ENCODE results near the gene CPNE5.

CPNE5 gene

GRCh38 chr6:36860126-36860525 is 20.9 kb upstream of the CPNE5 start:
- DNase-seq (ENCODE audit: low read depth): no peak
- no peak overlapping the region for H3K4me3 ChIP-seq (ENCODE audit: low read depth, low read length)

DNA sequence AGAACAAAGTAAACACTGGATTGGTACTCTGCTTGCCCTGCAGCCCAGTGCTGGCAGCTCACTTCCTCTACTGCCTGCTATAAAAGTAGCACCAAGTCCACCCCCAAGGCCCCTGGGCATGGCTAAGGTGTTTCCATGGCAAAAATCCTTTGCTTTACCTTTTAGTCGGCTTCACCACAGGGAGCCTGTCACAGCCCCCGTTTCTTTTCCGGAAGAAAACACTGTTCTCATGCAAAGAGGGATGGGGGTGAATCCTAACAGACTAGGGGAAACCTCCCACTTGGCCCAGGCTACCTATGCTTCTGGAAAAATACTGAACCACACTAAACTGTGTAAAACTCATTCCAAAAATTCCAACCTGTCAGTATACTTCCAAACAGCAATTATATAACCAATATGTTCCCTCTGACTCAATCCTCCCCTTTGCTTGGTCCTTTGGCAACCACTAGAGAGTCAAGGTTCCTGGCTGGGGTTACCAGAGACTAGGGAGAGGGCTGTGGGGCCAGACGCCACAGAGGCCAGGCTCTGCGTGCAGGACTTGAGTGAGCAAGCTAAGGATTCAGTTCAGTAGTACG is 19.2 kb upstream of the CPNE5 start:
- H3K4me3 ChIP-seq (ENCODE audit: low read depth, low read length): no peak overlapping the region
- DNase-seq (ENCODE audit: low read depth): no peak

DNA sequence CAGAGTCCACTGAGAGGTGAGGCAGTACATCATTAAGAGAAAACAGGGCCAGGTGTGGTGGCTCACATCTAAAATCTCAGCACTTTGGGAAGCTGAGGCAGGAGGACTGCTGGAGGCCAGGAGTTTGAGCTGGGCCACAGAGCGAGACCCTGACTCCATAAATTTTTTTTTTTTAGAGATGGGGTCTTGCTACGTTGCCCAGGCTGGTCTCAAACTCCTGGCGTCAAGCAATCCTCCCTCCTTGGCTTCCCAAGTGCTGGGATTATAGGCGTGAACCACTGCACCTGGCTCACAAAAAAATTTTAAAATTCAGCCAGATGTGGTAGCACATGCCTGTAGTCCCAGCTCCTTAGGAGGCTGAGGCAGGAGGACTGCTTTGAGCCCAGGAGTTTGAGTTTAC is 18.1 kb upstream of the CPNE5 start:
- DNase-seq (ENCODE audit: low read depth): no peak
- no peak overlapping the region for H3K4me3 ChIP-seq (ENCODE audit: low read depth, low read length)

DNA sequence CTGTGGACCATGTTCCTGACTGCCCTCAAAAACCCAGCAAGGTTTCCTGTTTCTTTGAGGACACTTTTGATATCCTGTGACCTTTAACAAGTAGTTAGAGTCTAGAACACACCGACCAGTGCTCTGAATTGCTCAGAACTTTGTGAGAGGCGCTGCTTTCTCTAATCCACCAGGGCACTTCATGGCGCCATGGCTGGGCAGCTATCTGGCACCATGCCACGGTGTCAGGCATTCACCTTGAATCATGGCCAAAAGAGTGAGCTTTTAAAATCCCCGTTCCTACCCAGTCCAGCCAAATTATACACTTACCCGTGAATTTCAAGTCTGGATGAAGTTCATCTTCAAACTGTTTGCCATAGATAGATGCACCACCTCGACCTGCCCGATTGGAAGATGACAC is 17.0 kb upstream of the CPNE5 start:
- DNase-seq (ENCODE audit: low read depth): no peak
- H3K4me3 ChIP-seq (ENCODE audit: low read depth, low read length): no peak overlapping the region

- DNase-seq (ENCODE audit: low read depth): no peak
- no peak overlapping the region for H3K4me3 ChIP-seq (ENCODE audit: low read depth, low read length)
These were observed 16.5 kb upstream of the CPNE5 start for GRCh38 chr6:36855750-36856149.

GRCh38 chr6:36853325-36853724 is 14.1 kb upstream of the CPNE5 start:
- DNase-seq (ENCODE audit: low read depth): peak; percentile 62
- no peak overlapping the region for H3K4me3 ChIP-seq (ENCODE audit: low read depth, low read length)

DNA sequence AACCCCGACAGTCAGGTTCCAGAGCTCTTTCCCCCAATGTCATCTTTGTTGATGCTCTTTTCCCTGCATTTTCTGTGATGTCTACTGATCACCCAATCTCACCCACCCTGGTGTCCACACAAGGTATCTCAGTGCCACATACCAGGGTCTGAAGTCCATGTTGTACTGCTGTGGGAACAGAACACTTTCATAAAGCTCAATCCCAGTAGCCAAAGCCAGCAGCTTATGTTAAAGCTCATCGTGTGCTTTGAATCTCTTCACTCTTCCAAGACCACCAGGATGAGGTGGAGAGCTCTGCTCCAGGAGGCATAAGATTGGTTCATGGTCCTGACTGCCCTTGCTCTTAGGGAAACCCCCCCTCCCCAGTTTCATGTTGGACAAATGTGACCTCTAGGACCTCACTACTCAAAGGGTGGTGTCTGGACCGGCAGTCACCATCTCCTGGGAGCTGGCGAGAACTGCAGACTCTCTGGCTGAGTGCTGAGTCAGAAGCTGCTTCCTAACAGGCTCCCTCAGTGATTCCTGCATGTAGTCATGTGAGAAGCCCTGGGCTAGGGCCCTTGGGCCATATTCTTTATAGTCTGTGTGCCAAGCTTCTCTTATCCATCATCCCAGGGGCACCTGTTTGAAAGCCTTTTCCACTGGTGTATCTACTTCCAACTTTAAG is 13.4 kb upstream of the CPNE5 start:
- no peak for DNase-seq (ENCODE audit: low read depth)
- no peak overlapping the region for H3K4me3 ChIP-seq (ENCODE audit: low read depth, low read length)

DNA sequence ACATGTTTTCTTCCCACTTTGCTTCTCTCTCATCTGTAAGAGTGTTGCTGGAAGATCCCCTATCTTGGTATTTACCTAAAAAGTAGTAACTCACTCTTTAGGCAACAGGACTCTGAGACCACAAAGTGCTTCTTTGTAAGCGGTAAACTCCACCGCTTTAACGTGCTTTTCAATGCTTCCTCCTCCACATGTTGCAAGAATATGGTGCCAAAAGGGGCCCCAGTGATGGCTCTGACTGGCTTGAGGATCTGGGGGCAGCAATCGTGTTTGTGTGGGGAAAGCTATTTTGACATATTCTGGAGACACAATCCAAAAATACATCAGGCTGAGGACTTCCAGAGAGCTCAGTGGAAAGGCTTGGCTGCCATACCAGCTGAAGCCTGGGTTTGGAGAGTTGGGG is 12.4 kb upstream of the CPNE5 start:
- no peak overlapping the region for H3K4me3 ChIP-seq (ENCODE audit: low read depth, low read length)
- DNase-seq (ENCODE audit: low read depth): no peak

- DNase-seq (ENCODE audit: low read depth): peak; percentile 58
These were observed 11.9 kb upstream of the CPNE5 start for GRCh38 chr6:36851149-36851614.

GRCh38 chr6:36850021-36850420 is 10.8 kb upstream of the CPNE5 start:
- H3K4me3 ChIP-seq (ENCODE audit: low read depth, low read length): no peak overlapping the region
- DNase-seq (ENCODE audit: low read depth): no peak

More at GRCh38 chr6:36851149-36851614, 11.9 kb upstream of the CPNE5 start:
- H3K4me3 ChIP-seq (ENCODE audit: low read depth, low read length): no peak overlapping the region

DNA sequence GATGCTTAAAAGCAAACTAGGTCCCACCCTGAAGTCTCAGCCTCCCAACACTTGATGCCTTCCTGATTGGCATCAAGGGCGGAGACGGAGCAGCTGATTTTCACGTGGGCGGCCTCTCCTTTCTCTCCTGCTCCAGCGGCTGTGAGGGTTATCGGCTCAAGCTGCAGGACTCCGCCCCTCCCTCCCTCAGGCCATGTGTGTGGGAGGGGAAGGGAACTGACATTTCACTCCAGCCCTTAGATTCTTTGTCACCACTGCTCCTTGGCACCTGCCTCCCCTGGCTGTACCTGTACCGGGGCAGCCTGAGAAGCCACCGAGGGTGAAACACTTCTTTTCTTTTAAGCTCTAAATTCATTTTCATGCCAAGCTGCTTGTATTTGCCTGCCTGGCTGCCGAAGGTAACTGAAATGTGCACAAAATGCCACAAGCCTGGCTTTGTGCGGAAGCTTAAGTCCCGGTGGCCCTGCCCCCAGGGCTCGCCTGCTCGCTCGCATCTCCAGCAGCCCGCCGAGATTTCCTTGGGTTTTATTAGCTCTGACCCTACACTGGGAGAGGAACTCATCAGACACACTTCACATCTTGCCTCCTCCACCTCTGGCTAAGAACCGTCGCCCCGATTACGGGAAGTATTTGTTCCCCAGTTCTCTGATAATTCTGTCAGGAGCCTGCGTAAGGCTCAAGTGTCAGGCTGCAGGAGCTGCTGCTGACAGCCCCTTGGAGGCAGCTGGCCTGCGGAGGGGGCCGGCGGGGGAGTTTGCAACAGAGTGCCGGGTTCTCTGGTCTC is 9.6 kb upstream of the CPNE5 start:
- no peak for DNase-seq (ENCODE audit: low read depth)
- peak overlapping the region; percentile 8 for H3K4me3 ChIP-seq (ENCODE audit: low read depth, low read length)

DNA sequence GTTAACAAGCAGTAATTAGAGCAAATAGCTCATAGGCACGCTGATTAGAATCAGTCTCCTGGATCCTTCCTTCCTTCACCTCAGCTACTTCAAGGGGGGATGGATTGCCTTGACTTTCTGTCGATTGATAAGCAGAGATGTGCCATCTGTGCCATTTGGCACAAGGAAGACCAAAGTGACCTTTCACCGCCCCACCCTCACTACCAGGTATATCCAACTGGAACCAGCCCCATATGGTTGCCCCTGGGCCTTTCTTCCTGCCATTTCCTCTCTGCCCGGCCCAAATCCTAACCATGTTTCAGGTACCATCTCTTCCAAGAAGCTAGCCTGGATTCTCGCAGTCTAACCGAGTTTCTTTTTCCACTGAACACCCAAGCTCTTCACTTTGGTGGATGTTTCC is 8.7 kb upstream of the CPNE5 start:
- H3K4me3 ChIP-seq (ENCODE audit: low read depth, low read length): no peak overlapping the region
- no peak for DNase-seq (ENCODE audit: low read depth)

- H3K4me3 ChIP-seq (ENCODE audit: low read depth, low read length): no peak overlapping the region
- no peak for DNase-seq (ENCODE audit: low read depth)
These were observed 7.9 kb upstream of the CPNE5 start for GRCh38 chr6:36847152-36847551.

GRCh38 chr6:36845233-36845632 is 6.0 kb upstream of the CPNE5 start:
- no peak for DNase-seq (ENCODE audit: low read depth)

GRCh38 chr6:36844232-36845170 is 5.3 kb upstream of the CPNE5 start:
- no peak for DNase-seq (ENCODE audit: low read depth)
- no peak overlapping the region for H3K4me3 ChIP-seq (ENCODE audit: low read depth, low read length)

More at GRCh38 chr6:36845233-36845632, 6.0 kb upstream of the CPNE5 start:
- H3K4me3 ChIP-seq (ENCODE audit: low read depth, low read length): no peak overlapping the region

GRCh38 chr6:36843170-36843569 is 3.9 kb upstream of the CPNE5 start:
- H3K4me3 ChIP-seq (ENCODE audit: low read depth, low read length): no peak overlapping the region
- DNase-seq (ENCODE audit: low read depth): no peak

GRCh38 chr6:36841756-36842155 is 2.5 kb upstream of the CPNE5 start:
- no peak overlapping the region for H3K4me3 ChIP-seq (ENCODE audit: low read depth, low read length)
- no peak for DNase-seq (ENCODE audit: low read depth)

- H3K4me3 ChIP-seq (ENCODE audit: low read depth, low read length): peak overlapping the region; percentile 47
- no peak for DNase-seq (ENCODE audit: low read depth)
These were observed 1.5 kb upstream of the CPNE5 start for GRCh38 chr6:36840432-36841403.

Data from skeletal muscle cell (primary cell).